COLO668 (cell line): Measurements from ENCODE around the gene NPAS2.

Experiments
- DNase-seq: peaks from one replicate; lab custom pipeline; 2025; ENCODE audit not compliant: unreplicated experiment; lab: John Stamatoyannopoulos, UW

Gene NPAS2

GRCh38 chr2:100853909-100854810 lies 34.2 kb downstream of the NPAS2 start:
- DNase-seq = no peak

GRCh38 chr2:100855084-100855483 lies 35.1 kb downstream of the NPAS2 start:
- DNase-seq = no peak

GRCh38 chr2:100855606-100856005 lies 35.7 kb downstream of the NPAS2 start:
- DNase-seq = no peak

GRCh38 chr2:100856732-100857131 lies 36.8 kb downstream of the NPAS2 start:
- no peak for DNase-seq

GRCh38 chr2:100857341-100857740 lies 37.4 kb downstream of the NPAS2 start:
- DNase-seq = no peak

- no peak for DNase-seq
These were observed 38.0 kb downstream of the NPAS2 start for GRCh38 chr2:100857915-100858314.

- DNase-seq = no peak
These were observed 40.0 kb downstream of the NPAS2 start for GRCh38 chr2:100859902-100860301.

- no peak for DNase-seq
These were observed 41.4 kb downstream of the NPAS2 start for GRCh38 chr2:100861340-100861739.

- DNase-seq = no peak
These were observed 42.1 kb downstream of the NPAS2 start for GRCh38 chr2:100862081-100862480.

GRCh38 chr2:100865816-100866460 lies 46.0 kb downstream of the NPAS2 start:
- DNase-seq = no peak

- no peak for DNase-seq
These were observed 48.1 kb downstream of the NPAS2 start for GRCh38 chr2:100868083-100868482.

- no peak for DNase-seq
These were observed 49.2 kb downstream of the NPAS2 start for GRCh38 chr2:100869120-100869519.

GRCh38 chr2:100870652-100871531 lies 51.0 kb downstream of the NPAS2 start:
- no peak for DNase-seq

- DNase-seq = peak; percentile 40
These were observed 55.7 kb downstream of the NPAS2 start for GRCh38 chr2:100875516-100876230.

GRCh38 chr2:100876231-100876860 lies 56.4 kb downstream of the NPAS2 start:
- no peak for DNase-seq

- DNase-seq = no peak
These were observed 57.6 kb downstream of the NPAS2 start for GRCh38 chr2:100877555-100877954.

GRCh38 chr2:100878000-100878791 lies 58.3 kb downstream of the NPAS2 start:
- DNase-seq = no peak

GRCh38 chr2:100879296-100879695 lies 59.4 kb downstream of the NPAS2 start:
- DNase-seq = no peak

- no peak for DNase-seq
These were observed 60.1 kb downstream of the NPAS2 start for GRCh38 chr2:100880036-100880435.
